Activated T-helper 1 cell treated with anti-CD3 and anti-CD28 coated beads, Interleukin-2, amount 50 U/mL, for 16 hours (primary cell): Measurements from ENCODE around the gene HERPUD1.
"Not testable (repeated sequence)": the region's sequence is repeated elsewhere in the genome, so short reads cannot be mapped to it uniquely, and the experiment has no call there.

Source experiments
- DNase-seq, 2 donors: peaks; one replicate each; pipeline ENCODE4 v3.0.0-alpha.2; 2020; ENCODE audit warnings: low read depth in 1 of 2, low spot score in 1 of 2

Gene HERPUD1, protein sequence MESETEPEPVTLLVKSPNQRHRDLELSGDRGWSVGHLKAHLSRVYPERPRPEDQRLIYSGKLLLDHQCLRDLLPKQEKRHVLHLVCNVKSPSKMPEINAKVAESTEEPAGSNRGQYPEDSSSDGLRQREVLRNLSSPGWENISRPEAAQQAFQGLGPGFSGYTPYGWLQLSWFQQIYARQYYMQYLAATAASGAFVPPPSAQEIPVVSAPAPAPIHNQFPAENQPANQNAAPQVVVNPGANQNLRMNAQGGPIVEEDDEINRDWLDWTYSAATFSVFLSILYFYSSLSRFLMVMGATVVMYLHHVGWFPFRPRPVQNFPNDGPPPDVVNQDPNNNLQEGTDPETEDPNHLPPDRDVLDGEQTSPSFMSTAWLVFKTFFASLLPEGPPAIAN

DNA sequence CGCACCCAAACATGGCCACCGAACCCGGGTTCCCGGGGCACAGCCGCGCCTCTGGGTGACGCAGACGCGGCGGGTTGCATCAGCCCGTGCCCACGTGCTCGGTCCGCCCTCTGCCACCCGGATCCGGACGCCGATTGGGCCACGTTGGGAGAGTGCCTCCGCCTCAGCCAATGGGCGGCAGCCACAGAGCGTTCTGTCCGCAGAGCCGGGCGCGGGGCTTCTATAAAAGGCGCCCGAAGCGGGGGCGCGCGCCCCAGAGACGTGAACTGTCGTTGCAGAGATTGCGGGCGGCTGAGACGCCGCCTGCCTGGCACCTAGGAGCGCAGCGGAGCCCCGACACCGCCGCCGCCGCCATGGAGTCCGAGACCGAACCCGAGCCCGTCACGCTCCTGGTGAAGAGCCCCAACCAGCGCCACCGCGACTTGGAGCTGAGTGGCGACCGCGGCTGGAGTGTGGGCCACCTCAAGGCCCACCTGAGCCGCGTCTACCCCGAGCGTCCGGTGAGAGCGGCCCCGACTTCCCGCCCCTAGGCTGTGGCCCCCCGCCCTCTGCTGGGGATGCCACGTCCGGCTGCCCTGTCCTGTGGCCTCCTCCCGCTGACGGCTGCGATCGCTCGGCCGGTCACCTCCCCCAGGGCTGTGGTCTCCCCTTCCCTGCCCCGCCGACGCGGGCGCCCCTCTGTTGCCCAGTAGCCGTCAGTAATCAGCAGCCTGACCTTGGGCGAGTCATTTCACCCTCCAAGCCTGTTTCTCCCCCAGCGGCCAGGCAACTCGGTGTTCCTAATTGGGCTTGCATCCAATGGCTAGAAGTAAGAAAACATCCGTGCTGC is at the start of gene HERPUD1:
HERPUD1 (plus strand) TSS at position 251 of the 829 bp plus-strand sequence; CDS start at position 354, 103 bp downstream.
- DNase-seq, result peak; percentile 96 to 99

- no peak for DNase-seq
Observed at GRCh38 chr16:56883586-56883985, 48.4 kb upstream of the HERPUD1 start.

- no peak for DNase-seq
Observed at GRCh38 chr16:56884026-56884582, 47.8 kb upstream of the HERPUD1 start.

- not testable (repeated sequence) for DNase-seq
Observed at GRCh38 chr16:56884929-56885328, 47.0 kb upstream of the HERPUD1 start.

- DNase-seq, result no peak
Observed at GRCh38 chr16:56885446-56886162, 46.3 kb upstream of the HERPUD1 start.

DNA sequence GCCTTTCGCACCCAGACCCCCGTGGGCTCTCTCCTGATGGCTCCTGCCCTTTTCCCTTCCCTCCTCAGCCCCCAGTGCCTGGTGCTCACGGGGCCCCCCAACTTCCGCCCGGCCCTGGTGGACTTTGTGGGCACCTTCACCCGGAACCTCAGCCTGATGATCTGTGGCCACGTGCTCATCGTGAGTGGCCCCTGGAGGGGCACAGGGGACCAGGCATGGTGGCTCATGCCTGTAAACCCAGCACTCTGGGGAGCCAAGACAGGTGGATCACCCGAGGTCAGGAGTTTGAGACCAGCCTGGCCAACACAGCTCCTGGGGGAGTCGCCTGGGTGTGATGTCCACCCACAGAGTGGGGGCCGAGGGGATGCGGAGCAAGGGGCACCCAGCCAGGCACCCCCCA is 45.6 kb upstream of the HERPUD1 start:
- no peak for DNase-seq

DNA sequence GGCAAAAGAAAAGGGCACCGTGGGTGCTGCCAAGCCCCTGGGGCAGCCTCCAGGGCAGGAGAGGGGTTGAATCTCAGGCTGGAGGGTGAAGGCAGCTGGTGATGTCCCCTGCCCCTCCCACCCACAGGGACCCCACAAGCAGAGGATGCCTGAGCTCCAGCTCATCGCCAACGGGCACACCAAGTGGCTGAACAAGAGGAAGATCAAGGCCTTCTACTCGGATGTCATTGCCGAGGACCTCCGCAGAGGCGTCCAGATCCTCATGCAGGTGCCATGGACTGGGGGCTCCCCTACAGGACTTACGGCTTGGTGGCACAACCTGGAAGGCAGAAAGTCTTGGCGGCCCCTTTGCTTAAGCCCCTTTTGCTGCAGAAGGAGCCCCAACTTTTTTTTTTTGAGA is 45.1 kb upstream of the HERPUD1 start:
- DNase-seq, result no peak

DNA sequence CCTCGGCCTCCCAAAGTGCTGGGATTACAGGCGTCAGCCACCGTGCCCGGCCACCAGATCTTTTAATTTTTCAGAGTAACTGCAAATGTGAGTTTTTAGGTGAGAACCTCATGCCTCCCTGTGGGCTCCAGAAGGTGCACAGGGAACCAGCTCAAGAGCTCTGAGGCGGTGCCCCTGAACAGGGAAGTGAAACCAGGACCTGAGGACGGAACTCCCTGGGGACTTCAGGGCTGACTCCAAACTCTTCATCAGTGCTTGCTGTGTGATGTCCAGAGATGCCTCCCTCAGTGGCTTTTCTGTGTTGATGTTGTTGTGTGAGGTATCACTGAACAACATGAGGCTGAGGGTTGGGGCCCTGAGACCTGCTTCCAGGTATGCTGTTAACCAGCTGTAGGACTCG is 43.1 kb upstream of the HERPUD1 start:
- DNase-seq, result no peak

DNA sequence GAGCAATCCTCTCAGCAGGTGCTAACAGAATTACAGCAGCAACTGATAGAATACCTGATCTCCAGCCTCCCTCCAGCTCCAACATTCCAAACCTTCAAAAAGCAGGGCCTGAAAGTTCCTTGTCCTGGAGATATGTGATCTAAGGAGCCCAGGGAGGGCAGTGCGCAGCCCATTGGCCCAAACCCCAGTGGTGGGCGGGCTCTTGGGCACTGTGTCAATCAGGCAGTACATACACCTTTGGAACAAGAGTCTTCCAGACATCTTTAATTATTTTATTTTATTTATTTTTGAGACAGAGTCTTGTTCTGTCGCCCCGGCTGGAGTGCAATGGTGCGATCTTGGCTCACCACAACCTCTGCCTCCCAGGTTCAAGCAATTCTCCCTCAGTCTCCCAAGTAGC is 42.7 kb upstream of the HERPUD1 start:
- DNase-seq, result no peak

GRCh38 chr16:56891685-56892084 is 40.3 kb upstream of the HERPUD1 start:
- no peak for DNase-seq

DNA sequence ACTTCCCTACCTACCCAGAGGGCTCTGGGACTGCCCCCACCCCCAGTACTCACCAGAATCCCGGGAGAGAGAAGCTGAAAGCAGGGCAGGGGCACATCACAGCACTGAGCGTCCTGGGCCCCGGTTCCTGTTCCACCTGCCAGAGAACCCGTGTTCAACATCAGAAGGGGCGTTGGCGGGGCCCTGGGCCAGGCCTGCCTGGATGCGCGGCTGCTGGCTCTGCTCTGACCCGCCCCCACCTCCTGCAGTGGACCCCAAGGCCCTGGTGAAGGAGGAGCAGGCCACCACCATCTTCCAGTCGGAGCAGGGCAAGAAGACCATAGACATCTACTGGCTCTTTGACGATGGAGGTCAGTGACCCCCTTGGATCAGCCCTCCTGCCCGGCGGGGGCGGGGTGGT is 39.2 kb upstream of the HERPUD1 start:
- DNase-seq, result no peak

DNA sequence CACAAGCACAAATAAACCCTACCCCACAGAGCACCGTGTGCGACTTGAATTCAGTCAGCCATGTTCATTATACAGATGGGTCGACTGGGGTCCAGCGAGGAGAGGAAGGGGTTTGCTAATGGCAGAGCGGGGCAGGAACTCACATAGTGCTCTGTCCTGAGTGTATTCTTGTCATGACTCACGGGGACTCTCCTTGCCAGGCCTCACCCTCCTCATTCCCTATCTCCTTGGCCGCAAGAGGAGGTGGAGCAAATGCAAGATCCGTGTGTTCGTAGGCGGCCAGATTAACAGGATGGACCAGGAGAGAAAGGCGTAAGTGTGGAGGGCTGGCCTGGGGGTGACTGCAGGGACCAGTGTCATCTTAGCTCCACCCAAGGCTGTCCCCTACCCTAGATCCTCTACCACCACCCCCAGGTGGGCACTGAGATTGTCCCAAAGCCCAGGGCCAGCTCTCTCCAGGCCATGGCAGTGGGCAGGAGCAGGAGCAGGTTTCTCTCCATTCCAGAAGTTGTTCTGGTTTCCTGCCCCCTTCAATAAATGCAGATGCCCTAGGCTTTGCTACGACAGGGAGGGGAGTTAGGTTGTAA is 37.5 kb upstream of the HERPUD1 start:
- no peak for DNase-seq

- DNase-seq, result no peak
Observed at GRCh38 chr16:56895813-56896212, 36.1 kb upstream of the HERPUD1 start.

DNA sequence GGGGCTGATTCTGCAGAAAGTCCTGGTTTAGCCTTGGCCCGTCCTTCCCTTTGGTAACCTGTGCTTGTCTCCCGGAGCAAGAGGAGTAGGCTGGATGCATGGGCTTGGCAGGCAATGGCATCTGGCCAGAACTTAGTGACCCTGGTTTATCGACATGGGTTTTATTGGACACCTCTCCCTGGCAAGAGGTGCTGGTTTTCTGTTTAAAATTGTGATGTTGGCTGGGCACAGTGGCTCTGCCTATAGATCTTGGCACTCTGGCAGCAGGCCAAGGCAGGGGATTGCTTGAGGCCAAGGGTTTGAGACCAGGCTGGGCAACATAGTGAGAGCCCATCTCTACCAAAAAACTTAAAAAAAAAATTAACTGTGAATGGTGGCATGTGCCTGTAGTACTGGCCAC is 35.7 kb upstream of the HERPUD1 start:
- DNase-seq, result no peak

DNA sequence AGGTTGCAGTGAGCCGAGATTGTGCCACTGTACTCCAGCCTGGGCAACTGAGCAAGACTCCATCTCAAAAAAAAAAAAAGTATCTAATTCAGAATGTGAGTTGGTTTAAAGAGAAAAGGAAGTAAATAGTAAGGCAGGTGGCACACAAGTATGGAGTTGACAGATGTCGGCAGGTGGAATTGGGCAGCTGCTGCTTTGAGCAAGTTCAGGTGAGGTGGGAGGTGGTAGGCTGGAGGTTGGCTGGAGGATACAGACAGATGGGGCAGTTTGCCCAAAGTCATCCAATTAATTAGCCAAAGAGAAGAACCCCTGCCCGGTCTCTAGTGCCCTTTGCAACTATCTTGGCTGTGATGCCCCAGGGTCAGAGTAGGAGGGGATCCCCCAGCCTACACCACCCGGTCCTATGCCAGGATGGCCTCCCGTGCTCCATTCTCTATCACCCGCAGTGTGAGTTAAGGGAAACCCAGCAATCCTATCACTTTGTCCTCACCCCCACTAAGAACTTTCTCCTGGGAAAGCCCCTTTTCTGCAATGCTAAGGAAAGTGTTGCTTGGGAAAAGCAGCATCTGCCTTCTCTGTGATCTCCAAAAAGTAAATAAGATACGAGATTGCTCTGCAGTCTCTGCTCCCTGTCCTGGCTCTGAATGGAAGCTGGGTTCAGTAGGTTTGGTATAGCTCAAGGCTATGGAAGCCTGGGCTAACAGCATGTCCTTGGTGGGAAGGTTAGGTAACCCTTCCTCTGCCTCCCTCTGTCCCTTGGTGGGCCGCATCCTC is 34.7 kb upstream of the HERPUD1 start:
- no peak for DNase-seq

GRCh38 chr16:56898847-56899246 is 33.1 kb upstream of the HERPUD1 start:
- no peak for DNase-seq

DNA sequence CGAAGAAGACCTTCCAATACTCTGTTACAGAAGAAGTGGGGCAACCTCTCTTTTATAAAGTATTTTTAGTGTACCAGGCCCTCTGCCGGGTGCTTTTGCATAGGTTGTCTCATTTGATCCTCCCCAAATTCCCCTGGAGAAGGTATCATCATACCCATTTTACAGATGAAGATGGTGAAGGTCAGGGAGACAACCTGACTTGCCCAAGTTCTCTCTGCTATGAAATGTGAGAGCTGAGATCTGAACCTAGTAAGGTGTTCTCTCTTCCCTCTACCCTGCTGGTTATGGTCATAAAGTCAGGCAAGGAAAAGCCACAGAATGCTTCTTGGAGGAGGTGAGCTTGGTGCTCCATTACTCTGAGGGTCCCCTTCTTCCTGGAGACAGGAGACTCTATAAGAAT is 28.1 kb upstream of the HERPUD1 start:
- DNase-seq, result no peak

- no peak for DNase-seq
Observed at GRCh38 chr16:56907401-56907800, 24.5 kb upstream of the HERPUD1 start.

DNA sequence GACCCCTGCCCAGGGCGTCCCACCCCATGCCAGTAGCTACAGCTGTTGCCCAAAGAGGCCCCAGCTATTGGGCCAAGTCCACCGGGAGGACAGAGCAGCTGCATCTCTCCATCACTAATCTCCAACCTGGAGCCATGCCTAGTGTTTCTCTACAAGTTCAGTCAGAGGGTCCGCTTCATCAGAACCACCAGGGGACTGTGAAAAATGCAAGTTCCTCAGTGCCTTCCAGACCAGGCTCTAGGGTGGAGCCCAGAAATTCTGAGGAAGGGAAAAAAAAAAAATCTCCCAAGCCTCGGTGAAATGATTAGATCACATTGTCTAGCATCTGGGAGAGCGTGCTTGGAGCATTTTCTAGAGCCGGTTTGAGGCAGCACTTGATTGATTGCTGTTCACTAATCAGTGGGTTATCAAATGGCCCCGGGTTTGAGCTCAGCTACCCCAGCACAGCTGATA is 22.4 kb upstream of the HERPUD1 start:
- DNase-seq, result no peak

- DNase-seq, result no peak
Observed at GRCh38 chr16:56910112-56910511, 21.8 kb upstream of the HERPUD1 start.
